ENCODE results near the gene HMCES.

- TF ChIP-seq EZH2phosphoT487 (IDR thresholded peaks at IDR 0.05; ENCODE audit: low read depth, severe bottlenecking, unreplicated experiment) (no peak), EZH2 (IDR thresholded peaks at IDR 0.05; ENCODE audit: borderline replicate concordance) (no peak)
Observed at GRCh38 chr3:129278439-129278965, at the start of gene HMCES.

Measured in hepatocyte (in vitro differentiated cells).